Panc1 (cell line): ENCODE data around the gene COL1A1. TPM values are rescaled to one million over a fixed set of nuclear protein-coding genes. Genes with fewer than 3 reads are reported as not detected.

ENCODE experiments used
- ATAC-seq: fragments of 200-7000 bp; cut with Tn5 transposase; 2 replicates; pipeline ENCODE4 v1.9.1; 2020; ENCODE audit warnings: mild to moderate bottlenecking, moderate library complexity
- BruUV-seq: library from RNA; stranded (reverse); fragments of 400-500 nt; replicated peaks from 2 replicates; lab custom pipeline; 2021; lab: Mats Ljungman, UMichigan
- CTCF ChIA-PET: fragments of 300-600 bp; sonication (Branson Sonifier 250); formaldehyde crosslinking; loops from one replicate; lab custom pipeline; 2022; ENCODE audit warnings: antibody characterized with exemption; lab: Charles Lee
- POLR2A ChIA-PET: fragments of 300-600 bp; sonication (Branson Sonifier 250); formaldehyde crosslinking; loops from one replicate; lab custom pipeline; 2022; ENCODE audit warnings: antibody characterized with exemption; lab: Charles Lee
- DNase-seq: peaks from one replicate; pipeline ENCODE4 v3.0.0-alpha.2; 2010; ENCODE audit warnings: low read depth, low spot score
- H3K27ac ChIP-seq: 2 replicates; pipeline ENCODE4 v1.5.1; 2011; ENCODE audit warnings: mild to moderate bottlenecking, low read length, inconsistent platforms
- H3K27me3 ChIP-seq: fragments of 200-500 bp; sonication (Bioruptor generic); 2 replicates; pipeline ENCODE4 v1.6.0; 2014; ENCODE audit warnings: low read length, inconsistent platforms; ENCODE audit not compliant: control insufficient read depth, insufficient read depth
- H3K36me3 ChIP-seq: fragments of 200-500 bp; sonication (Bioruptor generic); 2 replicates; pipeline ENCODE4 v1.5.1; 2014; ENCODE audit warnings: inconsistent platforms, mild to moderate bottlenecking, low read length, moderate library complexity; ENCODE audit not compliant: control insufficient read depth, insufficient read depth
- H3K4me1 ChIP-seq: 2 replicates; pipeline ENCODE4 v1.5.1; 2011; ENCODE audit warnings: inconsistent platforms, mild to moderate bottlenecking, low read length, moderate library complexity; ENCODE audit not compliant: control insufficient read depth, insufficient read depth
- H3K4me3 ChIP-seq, 2 experiments: 2 replicates each; pipeline ENCODE4 v1.5.1; 2011 to 2012; ENCODE audit warnings: low read depth in 2 of 2, low read length in 2 of 2, mild to moderate bottlenecking in 2 of 2, inconsistent platforms in 1 of 2, moderate library complexity in 1 of 2
- H3K9me3 ChIP-seq: fragments of 200-500 bp; sonication (Bioruptor generic); 2 replicates; pipeline ENCODE4 v1.5.1; 2014; ENCODE audit warnings: low read depth, mild to moderate bottlenecking, inconsistent platforms, low read length, moderate library complexity; ENCODE audit not compliant: control insufficient read depth, insufficient read depth
- CTCF ChIP-seq: fragments of 450-650 bp; IDR thresholded peaks from 2 replicates; pipeline ENCODE4 v1.5.1; 2017; ENCODE audit warnings: mild to moderate bottlenecking
- POLR2AphosphoS5 ChIP-seq: IDR thresholded peaks from 2 replicates; pipeline ENCODE4 v1.6.1; 2012; ENCODE audit warnings: mild to moderate bottlenecking, low read depth, low read length, moderate library complexity
- REST ChIP-seq, 2 experiments: IDR thresholded peaks; 2 replicates each; pipeline ENCODE4 v1.6.1; 2011 to 2012; ENCODE audit warnings: low read depth in 2 of 2, control low read depth in 1 of 2, low read length in 1 of 2, mild to moderate bottlenecking in 1 of 2, moderate library complexity in 1 of 2; ENCODE audit not compliant: insufficient read depth in 1 of 2
- SIN3A ChIP-seq: IDR thresholded peaks from 2 replicates; pipeline ENCODE4 v1.6.1; 2012; ENCODE audit warnings: low read depth, mild to moderate bottlenecking, low read length, moderate library complexity, borderline replicate concordance; ENCODE audit not compliant: insufficient read depth
- TCF7L2 ChIP-seq: IDR thresholded peaks from 2 replicates; pipeline ENCODE4 v1.6.1; 2011; ENCODE audit warnings: mild to moderate bottlenecking, low read depth, low read length, inconsistent platforms
- in situ Hi-C: cut with HindIII; loops from 2 replicates; pipeline ENCODE4 v1.10.0; 2016; ENCODE audit warnings: low sequenced_read_pairs, low pct_unique_long_range_greater_than_20kb
- intact Hi-C: fragments of 100-400 bp; cut with micrococcal nuclease; formaldehyde crosslinking; loops from one replicate; pipeline ENCODE4 v1.10.0; 2022; ENCODE audit not compliant: unreplicated experiment
- total RNA-seq: library from RNA; stranded (reverse); gene quantifications from one replicate; pipeline ENCODE4 v1.2.1, GENCODE V29; 2021; ENCODE audit not compliant: unreplicated experiment

Gene COL1A1
- total RNA-seq, 1 experiment from 2014 or later: 52.7 TPM

- no peaks in the 10 kb centered on the region for H3K36me3 ChIP-seq
- no TSS peak for BruUV-seq
- in situ Hi-C loops (no loop called here), intact Hi-C loops (no loop called here)
- no peak overlapping the region for H3K27ac ChIP-seq
- ChIA-PET POLR2A (no interaction called here), CTCF (no interaction called here)
- peaks cover 31% of the 10 kb centered on the region for H3K4me1 ChIP-seq
- H3K4me3 ChIP-seq: no peak overlapping the region
- DNase-seq: no peak
- H3K9me3 ChIP-seq: no peaks in the 10 kb centered on the region
- TF ChIP-seq TCF7L2 (no peak), SIN3A (no peak), REST (IDR thresholded peaks at IDR 0.05; ENCODE audit: insufficient read depth in 1 of 2, low read depth in 2 of 2, low read length in 1 of 2) (no peak), CTCF (no peak), POLR2AphosphoS5 (no peak)
- no peaks in the 10 kb centered on the region for H3K27me3 ChIP-seq
- no peak for ATAC-seq
Measured at GRCh38 chr17:50181591-50182560, 19.6 kb downstream of the COL1A1 start.

GRCh38 chr17:50181144-50181543, 20.3 kb downstream of the COL1A1 start:
- intact Hi-C loops (no loop called here), in situ Hi-C loops (no loop called here)
- no peaks in the 10 kb centered on the region for H3K9me3 ChIP-seq
- no peak overlapping the region for H3K4me3 ChIP-seq
- H3K4me1 ChIP-seq: peaks cover 35% of the 10 kb centered on the region
- ATAC-seq (no peak), DNase-seq (no peak)
- ChIA-PET CTCF (no interaction called here), POLR2A (no interaction called here)
- TF ChIP-seq TCF7L2: no peak
- no peak for TF ChIP-seq POLR2AphosphoS5
- TF ChIP-seq CTCF: no peak
- no peak for TF ChIP-seq SIN3A
- no peak for TF ChIP-seq REST (IDR thresholded peaks at IDR 0.05; ENCODE audit: insufficient read depth in 1 of 2, low read depth in 2 of 2, low read length in 1 of 2)
- H3K27me3 ChIP-seq: no peaks in the 10 kb centered on the region
- H3K36me3 ChIP-seq: no peaks in the 10 kb centered on the region
- BruUV-seq: no TSS peak
- no peak overlapping the region for H3K27ac ChIP-seq
